Heart left ventricle (tissue), 13 donors: ENCODE measurements around the gene GRM8.
"Not testable (repeated sequence)": the region's sequence is repeated elsewhere in the genome, so short reads cannot be mapped to it uniquely, and the experiment has no call there.

ENCODE experiments used
- CTCF ChIP-seq, 12 donors: fragments of 200-600 bp; sonication (generic) in 4 of 12; IDR thresholded peaks; one replicate each; pipeline versions ENCODE4 v1.5.0 to v1.8.0; 2018 to 2022; ENCODE audit warnings: antibody characterized with exemption in 12 of 12, mild to moderate bottlenecking in 5 of 12
- POLR2A ChIP-seq, 2 donors: fragments of 450-650 bp; IDR thresholded peaks; one replicate each; pipeline ENCODE4 v1.6.1; 2017; ENCODE audit warnings: antibody characterized with exemption in 2 of 2, mild to moderate bottlenecking in 2 of 2, moderate library complexity in 2 of 2
- donor health status: ischemic (EF 13 %, LVEDD 7.1; RV severe dilation, severe dysfunction).
- donor health status: DM: no; HTN: yes; CAD: no.
- donor health status: DM: no; HTN: no; CAD: no.
- donor health status: ischemic (EF 25% LVEDD 6.9; RV normal size, moderate dysfunction).
- donor health status: ischemic (EF 25% LVEDD 5.7; RV mildly dilated, moderate dysfunction).
- donor health status: ischemic (EF 35%, LVEDD 5.7; RV mildly dilated, moderate dysfunction).
- donor health status: nonischemic (EF 11% LVEDD 7.7; RV severe dilation, severe dysfunction).
- donor health status: DM: yes; HTN: yes; CAD: no.
- donor health status: PGD.
- donor health status: ischemic (EF 29% LVEDD 5.4; RV normal size, mild dysfunction).
- donor health status: nonischemic (EF 23%, LVEDD 6.1; RV moderate dilation, normal function).

GRCh38 chr7:126907657-126908056 lies 345.1 kb downstream of the GRM8 start:
- not testable (repeated sequence) for TF ChIP-seq CTCF, POLR2A (IDR thresholded peaks at IDR 0.05)
